Fibroblast of lung (primary cell): ENCODE data around the gene NECTIN4.
A peak's percentile ranks its signal among the peaks of the same experiment; 100 is the strongest.

Source experiments
- CTCF ChIP-seq, 2 donors: IDR thresholded peaks in 1 of 2; conservative IDR thresholded peaks in 1 of 2; 1 replicate in 1 of 2; 2 replicates in 1 of 2; pipeline ENCODE4 v1.5.1; 2011 to 2012; ENCODE audit warnings: low read length in 2 of 2, control low read depth in 1 of 2, inconsistent platforms in 1 of 2, low read depth in 1 of 2, mild to moderate bottlenecking in 1 of 2
- EZH2 ChIP-seq: IDR thresholded peaks from 2 replicates; pipeline ENCODE4 v1.5.1; 2012; ENCODE audit warnings: low read length, control low read depth, mild to moderate bottlenecking; ENCODE audit errors: missing control alignments

- TF ChIP-seq CTCF (conservative IDR thresholded peaks at IDR 0.05 in 1 of 2, IDR thresholded peaks at IDR 0.05 in 1 of 2; ENCODE audit: low read depth in 1 of 2, low read length in 2 of 2): no peak
- peak; percentile 51 for TF ChIP-seq EZH2
Measured at GRCh38 chr1:161021165-161021969, 68.0 kb downstream of the NECTIN4 start.
